HL-60 (cell line): ENCODE results near the gene SLC7A6.

Experiments used
- CTCF ChIP-seq: IDR thresholded peaks from one replicate; pipeline ENCODE4 v1.5.1; 2011; ENCODE audit warnings: low read length, control low read depth, inconsistent platforms; ENCODE audit not compliant: insufficient read depth
- GABPA ChIP-seq: IDR thresholded peaks from 2 replicates; pipeline ENCODE4 v1.6.1; 2012; ENCODE audit warnings: low read depth
- POLR2AphosphoS5 ChIP-seq: IDR thresholded peaks from 2 replicates; pipeline ENCODE4 v1.6.1; 2012; ENCODE audit warnings: low read depth
- SPI1 ChIP-seq: IDR thresholded peaks from 2 replicates; pipeline ENCODE4 v1.6.1; 2012; ENCODE audit warnings: low read depth, mild to moderate bottlenecking, borderline replicate concordance
- TF ChIP-seq, protein P1 (sequence below): IDR thresholded peaks from 2 replicates; pipeline ENCODE4 v1.6.1; 2012; ENCODE audit warnings: low read depth; ENCODE audit not compliant: insufficient replicate concordance

- TF ChIP-seq CTCF, result no peak
- TF ChIP-seq POLR2AphosphoS5, result no peak
- TF ChIP-seq SPI1, result no peak
- TF ChIP-seq, protein P1, sequence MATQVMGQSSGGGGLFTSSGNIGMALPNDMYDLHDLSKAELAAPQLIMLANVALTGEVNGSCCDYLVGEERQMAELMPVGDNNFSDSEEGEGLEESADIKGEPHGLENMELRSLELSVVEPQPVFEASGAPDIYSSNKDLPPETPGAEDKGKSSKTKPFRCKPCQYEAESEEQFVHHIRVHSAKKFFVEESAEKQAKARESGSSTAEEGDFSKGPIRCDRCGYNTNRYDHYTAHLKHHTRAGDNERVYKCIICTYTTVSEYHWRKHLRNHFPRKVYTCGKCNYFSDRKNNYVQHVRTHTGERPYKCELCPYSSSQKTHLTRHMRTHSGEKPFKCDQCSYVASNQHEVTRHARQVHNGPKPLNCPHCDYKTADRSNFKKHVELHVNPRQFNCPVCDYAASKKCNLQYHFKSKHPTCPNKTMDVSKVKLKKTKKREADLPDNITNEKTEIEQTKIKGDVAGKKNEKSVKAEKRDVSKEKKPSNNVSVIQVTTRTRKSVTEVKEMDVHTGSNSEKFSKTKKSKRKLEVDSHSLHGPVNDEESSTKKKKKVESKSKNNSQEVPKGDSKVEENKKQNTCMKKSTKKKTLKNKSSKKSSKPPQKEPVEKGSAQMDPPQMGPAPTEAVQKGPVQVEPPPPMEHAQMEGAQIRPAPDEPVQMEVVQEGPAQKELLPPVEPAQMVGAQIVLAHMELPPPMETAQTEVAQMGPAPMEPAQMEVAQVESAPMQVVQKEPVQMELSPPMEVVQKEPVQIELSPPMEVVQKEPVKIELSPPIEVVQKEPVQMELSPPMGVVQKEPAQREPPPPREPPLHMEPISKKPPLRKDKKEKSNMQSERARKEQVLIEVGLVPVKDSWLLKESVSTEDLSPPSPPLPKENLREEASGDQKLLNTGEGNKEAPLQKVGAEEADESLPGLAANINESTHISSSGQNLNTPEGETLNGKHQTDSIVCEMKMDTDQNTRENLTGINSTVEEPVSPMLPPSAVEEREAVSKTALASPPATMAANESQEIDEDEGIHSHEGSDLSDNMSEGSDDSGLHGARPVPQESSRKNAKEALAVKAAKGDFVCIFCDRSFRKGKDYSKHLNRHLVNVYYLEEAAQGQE, result no peak
- no peak for TF ChIP-seq GABPA
Observed at GRCh38 chr16:68343137-68343536, 78.8 kb downstream of the SLC7A6 start.
